ENCODE measurements around the gene DDOST. TPM values are rescaled to one million over a fixed set of nuclear protein-coding genes. Genes with fewer than 3 reads are reported as not detected.
"Not testable (repeated sequence)": the region's sequence is repeated elsewhere in the genome, so short reads cannot be mapped to it uniquely, and the experiment has no call there.

The DDOST gene
- polyA plus RNA-seq, 3 donors, result 208 to 228 (median 226) TPM

- no peak for DNase-seq (ENCODE audit: low read depth in 3 of 3, low spot score in 2 of 3)
These were observed 34.6 kb downstream of the DDOST start for GRCh38 chr1:20626524-20626923.

GRCh38 chr1:20626098-20626427 lies 35.1 kb downstream of the DDOST start:
- no peak for DNase-seq (ENCODE audit: low read depth in 3 of 3, low spot score in 2 of 3)

- no peak for DNase-seq (ENCODE audit: low read depth in 3 of 3, low spot score in 2 of 3)
These were observed 35.7 kb downstream of the DDOST start for GRCh38 chr1:20625176-20626097.

GRCh38 chr1:20624709-20625108 lies 36.5 kb downstream of the DDOST start:
- DNase-seq (ENCODE audit: low read depth in 3 of 3, low spot score in 2 of 3), result no peak

GRCh38 chr1:20621012-20621411 lies 40.2 kb downstream of the DDOST start:
- no peak for DNase-seq (ENCODE audit: low read depth in 3 of 3, low spot score in 2 of 3)

GRCh38 chr1:20619999-20620398 lies 41.2 kb downstream of the DDOST start:
- DNase-seq (ENCODE audit: low read depth in 3 of 3, low spot score in 2 of 3), result no peak

GRCh38 chr1:20618550-20618949 lies 42.6 kb downstream of the DDOST start:
- DNase-seq (ENCODE audit: low read depth in 3 of 3, low spot score in 2 of 3), result no peak

GRCh38 chr1:20616847-20617487 lies 44.2 kb downstream of the DDOST start:
- no peak for DNase-seq (ENCODE audit: low read depth in 3 of 3, low spot score in 2 of 3)

- DNase-seq (ENCODE audit: low read depth in 3 of 3, low spot score in 2 of 3), result no peak
These were observed 45.0 kb downstream of the DDOST start for GRCh38 chr1:20615946-20616846.

GRCh38 chr1:20614131-20614579 lies 47.0 kb downstream of the DDOST start:
- no peak for DNase-seq (ENCODE audit: low read depth in 3 of 3, low spot score in 2 of 3)

- no peak for DNase-seq (ENCODE audit: low read depth in 3 of 3, low spot score in 2 of 3)
These were observed 48.9 kb downstream of the DDOST start for GRCh38 chr1:20612221-20612746.

GRCh38 chr1:20611652-20612051 lies 49.5 kb downstream of the DDOST start:
- no peak for DNase-seq (ENCODE audit: low read depth in 3 of 3, low spot score in 2 of 3)

GRCh38 chr1:20610970-20611369 lies 50.2 kb downstream of the DDOST start:
- DNase-seq (ENCODE audit: low read depth in 3 of 3, low spot score in 2 of 3), result no peak

- DNase-seq (ENCODE audit: low read depth in 3 of 3, low spot score in 2 of 3), result no peak
These were observed 51.6 kb downstream of the DDOST start for GRCh38 chr1:20609541-20609940.

- not testable (repeated sequence) for DNase-seq (ENCODE audit: low read depth in 3 of 3, low spot score in 2 of 3)
These were observed 54.2 kb downstream of the DDOST start for GRCh38 chr1:20606801-20607570.

- no peak for DNase-seq (ENCODE audit: low read depth in 3 of 3, low spot score in 2 of 3)
These were observed 56.5 kb downstream of the DDOST start for GRCh38 chr1:20604678-20605077.

GRCh38 chr1:20603504-20604464 lies 57.4 kb downstream of the DDOST start:
- DNase-seq (ENCODE audit: low read depth in 3 of 3, low spot score in 2 of 3), result no peak

- DNase-seq (ENCODE audit: low read depth in 3 of 3, low spot score in 2 of 3), result no peak
These were observed 58.2 kb downstream of the DDOST start for GRCh38 chr1:20602851-20603450.
